ENCODE measurements around the gene SNX7.

SNX7 gene

GRCh38 chr1:98693385-98693784 lies 31.9 kb downstream of the SNX7 start:
- no peak overlapping the region for H3K27ac ChIP-seq
- no peak for DNase-seq (ENCODE audit: low spot score)
- TF ChIP-seq CTCF (IDR thresholded peaks at IDR 0.05): no peak
- H3K4me3 ChIP-seq: no peak overlapping the region

GRCh38 chr1:98696077-98696476 lies 34.6 kb downstream of the SNX7 start:
- TF ChIP-seq CTCF (IDR thresholded peaks at IDR 0.05): no peak

GRCh38 chr1:98697781-98698180 lies 36.3 kb downstream of the SNX7 start:
- DNase-seq (ENCODE audit: low spot score): no peak
- no peak for TF ChIP-seq CTCF (IDR thresholded peaks at IDR 0.05)
- Histone ChIP-seq H3K4me3 (no peak overlapping the region), H3K27ac (no peak overlapping the region)

More at GRCh38 chr1:98696077-98696476, 34.6 kb downstream of the SNX7 start:
- Histone ChIP-seq H3K4me3 (no peak overlapping the region), H3K27ac (no peak overlapping the region)
- no peak for DNase-seq (ENCODE audit: low spot score)

DNA sequence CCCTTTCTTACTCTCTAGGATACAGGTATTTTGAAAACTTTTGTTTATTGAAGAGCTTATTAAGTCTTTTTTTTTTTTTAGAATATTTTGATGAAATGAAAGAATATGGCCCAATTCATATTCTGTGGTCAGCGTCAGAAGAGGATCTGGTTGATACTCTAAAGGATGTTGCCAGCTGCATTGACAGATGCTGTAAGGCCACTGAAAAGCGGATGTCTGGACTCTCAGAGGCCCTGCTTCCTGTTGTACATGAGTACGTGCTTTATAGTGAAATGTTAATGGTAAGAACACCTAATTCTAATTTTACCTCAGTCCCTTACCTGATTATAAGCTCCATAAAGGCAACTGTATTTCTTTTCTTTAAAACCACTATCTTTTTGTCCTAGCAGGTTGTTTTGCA lies 37.1 kb downstream of the SNX7 start:
- DNase-seq (ENCODE audit: low spot score): no peak
- TF ChIP-seq CTCF (IDR thresholded peaks at IDR 0.05): no peak
- no peak overlapping the region for H3K4me3 ChIP-seq
- no peak overlapping the region for H3K27ac ChIP-seq

GRCh38 chr1:98700228-98700627 lies 38.7 kb downstream of the SNX7 start:
- no peak overlapping the region for H3K27ac ChIP-seq
- no peak overlapping the region for H3K4me3 ChIP-seq
- DNase-seq (ENCODE audit: low spot score): no peak
- no peak for TF ChIP-seq CTCF (IDR thresholded peaks at IDR 0.05)

DNA sequence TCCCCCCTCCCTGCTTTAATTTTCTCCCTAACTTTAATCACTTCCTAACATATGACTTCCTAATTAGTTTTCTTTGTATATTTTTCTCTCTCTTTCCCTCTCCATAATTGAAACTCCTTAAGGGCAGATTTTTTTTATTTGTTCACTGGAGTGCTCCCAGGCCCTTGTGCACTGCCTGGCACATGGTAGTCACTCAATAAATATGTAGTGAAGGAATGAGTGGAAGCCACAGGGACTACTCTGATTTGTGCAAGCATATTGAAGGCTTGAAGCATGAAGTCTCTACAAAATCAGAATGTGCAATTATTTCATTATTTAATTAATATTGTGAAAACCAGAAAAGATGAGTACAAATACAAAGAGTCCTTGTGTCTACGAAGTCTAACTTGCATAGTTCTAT lies 41.5 kb downstream of the SNX7 start:
- no peak for DNase-seq (ENCODE audit: low spot score)
- Histone ChIP-seq H3K27ac (no peak overlapping the region), H3K4me3 (no peak overlapping the region)
- no peak for TF ChIP-seq CTCF (IDR thresholded peaks at IDR 0.05)

GRCh38 chr1:98704474-98704873 lies 43.0 kb downstream of the SNX7 start:
- Histone ChIP-seq H3K4me3 (no peak overlapping the region), H3K27ac (no peak overlapping the region)
- no peak for TF ChIP-seq CTCF (IDR thresholded peaks at IDR 0.05)
- no peak for DNase-seq (ENCODE audit: low spot score)

All from coronary artery (tissue), 2 donors.